H1 (cell line): ENCODE results near the gene NHEJ1. TPM values are rescaled to one million over a fixed set of nuclear protein-coding genes. Genes with fewer than 3 reads are reported as not detected.

Source experiments
- BCL11A ChIP-seq, 2 experiments: IDR thresholded peaks; one replicate each; pipeline ENCODE4 v1.6.1; 2011; ENCODE audit warnings: low read depth in 2 of 2, low read length in 2 of 2, mild to moderate bottlenecking in 2 of 2
- CHD2 ChIP-seq: IDR thresholded peaks from 2 replicates; pipeline ENCODE4 v1.6.1; 2012; ENCODE audit warnings: low read length, improper control_type of control experiment
- EGR1 ChIP-seq: IDR thresholded peaks from 2 replicates; pipeline ENCODE4 v1.6.1; 2011; ENCODE audit warnings: low read depth, low read length, borderline replicate concordance
- GABPA ChIP-seq: IDR thresholded peaks from 2 replicates; pipeline ENCODE4 v1.6.1; 2011; ENCODE audit warnings: mild to moderate bottlenecking, low read length, moderate library complexity, borderline replicate concordance; ENCODE audit not compliant: insufficient read depth
- HDAC6 ChIP-seq: IDR thresholded peaks from one replicate; pipeline ENCODE4 v1.7.1; 2012; ENCODE audit warnings: low read depth, mild to moderate bottlenecking, inconsistent platforms, low read length, moderate library complexity
- JUND ChIP-seq: IDR thresholded peaks from 2 replicates; pipeline ENCODE4 v1.6.1; 2011; ENCODE audit warnings: mild to moderate bottlenecking, improper control_type of control experiment, low read length
- PHF8 ChIP-seq: fragments of 200-600 bp; sonication (generic); conservative IDR thresholded peaks from 2 replicates; pipeline ENCODE4 v1.7.1; 2012; ENCODE audit warnings: low read depth, mild to moderate bottlenecking, inconsistent platforms, low read length, moderate library complexity
- POLR2AphosphoS5 ChIP-seq: IDR thresholded peaks from 2 replicates; pipeline ENCODE4 v1.6.1; 2011; ENCODE audit warnings: low read depth, low read length
- RFX5 ChIP-seq: IDR thresholded peaks from 2 replicates; pipeline ENCODE4 v1.6.1; 2011; ENCODE audit warnings: low read depth, low read length, improper control_type of control experiment, borderline replicate concordance
- RXRA ChIP-seq: IDR thresholded peaks from 2 replicates; pipeline ENCODE4 v1.6.1; 2011; ENCODE audit warnings: low read depth, mild to moderate bottlenecking, low read length, moderate library complexity; ENCODE audit not compliant: insufficient read depth
- SP4 ChIP-seq: IDR thresholded peaks from 2 replicates; pipeline ENCODE4 v1.6.1; 2012; ENCODE audit warnings: low read length, inconsistent platforms
- TAF7 ChIP-seq: optimal IDR thresholded peaks from 2 replicates; pipeline ENCODE3; 2011; ENCODE audit warnings: low read depth, mild to moderate bottlenecking, inconsistent platforms, low read length, moderate library complexity, borderline replicate concordance
- ZNF274 ChIP-seq: IDR thresholded peaks from 2 replicates; pipeline ENCODE4 v1.7.0; 2012; ENCODE audit warnings: low read length, borderline replicate concordance; ENCODE audit errors: extremely low read depth
- polyA plus RNA-seq, 7 experiments: library from polyadenylated mRNA; depleted of rRNA in 3 of 7; stranded (reverse) in 5 of 7; unstranded in 2 of 7; fragments of >200 nt in 5 of 7; fragments of 200-250 nt in 2 of 7; gene quantifications; 1 replicate in 5 of 7; 2 replicates in 1 of 7; 4 replicates in 1 of 7; pipeline versions ENCODE4 v1.2.1 to v1.2.3, GENCODE V29; 2011 to 2013; ENCODE audit warnings: missing spikeins in 2 of 7, mixed read lengths in 2 of 7
- total RNA-seq: library from RNA; stranded (reverse); fragmentation: NEBNext Ultra II Directional; extraction: Animal tissue kit (Norgen Biotek cat#: 25700); gene quantifications from 2 replicates; pipeline ENCODE4 v1.2.1, GENCODE V29; 2021
- TF ChIP-seq, protein P1 (sequence below), 3 experiments: IDR thresholded peaks; 1 replicate in 2 of 3; 2 replicates in 1 of 3; pipeline versions ENCODE4 v1.5.1 to v1.6.1; 2011; ENCODE audit warnings: low read length in 3 of 3, mild to moderate bottlenecking in 3 of 3, inconsistent platforms in 2 of 3, low read depth in 1 of 3, moderate library complexity in 1 of 3; ENCODE audit not compliant: insufficient read depth in 1 of 3; ENCODE audit errors: control extremely low read depth in 1 of 3
- TF ChIP-seq, protein P2 (sequence below): IDR thresholded peaks from 2 replicates; pipeline ENCODE4 v1.6.1; 2011; ENCODE audit warnings: low read depth, mild to moderate bottlenecking, low read length; ENCODE audit not compliant: insufficient read depth
- TF ChIP-seq, protein P3 (sequence below): IDR thresholded peaks from 2 replicates; pipeline ENCODE4 v1.6.1; 2011; ENCODE audit warnings: low read length, improper control_type of control experiment

NHEJ1 gene
- total and polyA plus RNA-seq, 2 of the 8 experiments (the other 6 are each of a cell fraction or from before 2014, with no cell fraction given), result 22.7 to 24.1 TPM

DNA sequence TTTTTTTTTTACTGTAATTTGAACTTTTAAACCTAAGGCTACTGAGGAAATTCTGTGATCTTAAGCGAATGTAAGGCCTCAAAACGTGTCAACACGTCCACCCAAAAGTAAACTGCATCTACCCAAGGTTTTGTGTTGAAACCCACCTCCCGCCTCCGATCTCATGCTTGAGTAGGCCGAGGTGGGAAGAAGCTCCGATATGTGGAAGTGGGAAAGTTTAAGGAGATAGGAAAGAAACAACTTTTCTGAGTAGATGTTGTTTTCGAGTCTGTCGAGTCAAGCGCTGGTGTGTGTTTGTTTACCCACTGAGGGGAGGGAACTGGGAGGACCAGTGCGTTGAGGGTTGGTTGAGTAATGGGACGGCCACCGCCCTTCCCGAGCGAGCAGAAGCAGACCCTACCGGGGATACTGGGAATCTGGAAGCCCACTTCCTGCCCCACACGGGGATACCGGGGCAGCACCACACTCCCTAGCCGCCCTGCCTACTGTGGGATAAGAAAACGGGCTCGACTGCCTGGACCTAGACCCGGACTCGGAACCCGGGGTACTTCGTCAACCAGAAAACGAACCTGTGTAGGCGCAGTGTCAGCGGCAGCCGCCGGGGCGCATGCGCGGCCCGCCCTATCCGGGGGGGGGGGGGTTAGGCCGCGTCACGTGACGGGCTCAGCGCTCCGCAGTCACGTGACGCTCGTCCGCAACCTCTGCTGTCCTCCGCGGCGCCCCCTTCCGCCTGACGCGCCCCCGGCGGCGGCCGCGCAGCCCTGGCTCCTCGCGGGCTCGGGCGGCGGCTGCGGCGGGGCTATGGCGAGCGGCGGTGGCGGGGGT is 17.1 kb upstream of the NHEJ1 start, which contains the start of gene RETREG2 (continued):
- TF ChIP-seq BCL11A (IDR thresholded peaks at IDR 0.05; ENCODE audit: low read depth in 2 of 2, low read length in 2 of 2) (no peak), PHF8 (peak; percentile 43; the same call in 1 of the 2 replicates), TAF7 (no peak), SP4 (peak; percentile 97), CHD2 (no peak), RFX5 (no peak), JUND (0 out of 2 replicates have a peak, but pooled peaks have one; percentile 11), POLR2AphosphoS5 (no peak), GABPA (no peak), EGR1 (no peak), HDAC6 (no peak), RXRA (no peak), ZNF274 (no peak)
- TF ChIP-seq, protein P1, sequence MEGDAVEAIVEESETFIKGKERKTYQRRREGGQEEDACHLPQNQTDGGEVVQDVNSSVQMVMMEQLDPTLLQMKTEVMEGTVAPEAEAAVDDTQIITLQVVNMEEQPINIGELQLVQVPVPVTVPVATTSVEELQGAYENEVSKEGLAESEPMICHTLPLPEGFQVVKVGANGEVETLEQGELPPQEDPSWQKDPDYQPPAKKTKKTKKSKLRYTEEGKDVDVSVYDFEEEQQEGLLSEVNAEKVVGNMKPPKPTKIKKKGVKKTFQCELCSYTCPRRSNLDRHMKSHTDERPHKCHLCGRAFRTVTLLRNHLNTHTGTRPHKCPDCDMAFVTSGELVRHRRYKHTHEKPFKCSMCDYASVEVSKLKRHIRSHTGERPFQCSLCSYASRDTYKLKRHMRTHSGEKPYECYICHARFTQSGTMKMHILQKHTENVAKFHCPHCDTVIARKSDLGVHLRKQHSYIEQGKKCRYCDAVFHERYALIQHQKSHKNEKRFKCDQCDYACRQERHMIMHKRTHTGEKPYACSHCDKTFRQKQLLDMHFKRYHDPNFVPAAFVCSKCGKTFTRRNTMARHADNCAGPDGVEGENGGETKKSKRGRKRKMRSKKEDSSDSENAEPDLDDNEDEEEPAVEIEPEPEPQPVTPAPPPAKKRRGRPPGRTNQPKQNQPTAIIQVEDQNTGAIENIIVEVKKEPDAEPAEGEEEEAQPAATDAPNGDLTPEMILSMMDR (IDR thresholded peaks at IDR 0.05; ENCODE audit: control extremely low read depth in 1 of 3, insufficient read depth in 1 of 3, low read depth in 1 of 3, low read length in 3 of 3), result peak; percentile 44 to 61 (median 53)
- TF ChIP-seq, protein P2, sequence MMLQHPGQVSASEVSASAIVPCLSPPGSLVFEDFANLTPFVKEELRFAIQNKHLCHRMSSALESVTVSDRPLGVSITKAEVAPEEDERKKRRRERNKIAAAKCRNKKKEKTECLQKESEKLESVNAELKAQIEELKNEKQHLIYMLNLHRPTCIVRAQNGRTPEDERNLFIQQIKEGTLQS, result peak; percentile 99
- TF ChIP-seq, protein P3, sequence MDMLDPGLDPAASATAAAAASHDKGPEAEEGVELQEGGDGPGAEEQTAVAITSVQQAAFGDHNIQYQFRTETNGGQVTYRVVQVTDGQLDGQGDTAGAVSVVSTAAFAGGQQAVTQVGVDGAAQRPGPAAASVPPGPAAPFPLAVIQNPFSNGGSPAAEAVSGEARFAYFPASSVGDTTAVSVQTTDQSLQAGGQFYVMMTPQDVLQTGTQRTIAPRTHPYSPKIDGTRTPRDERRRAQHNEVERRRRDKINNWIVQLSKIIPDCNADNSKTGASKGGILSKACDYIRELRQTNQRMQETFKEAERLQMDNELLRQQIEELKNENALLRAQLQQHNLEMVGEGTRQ, result peak; percentile 99
